HL-60 (cell line): Measurements from ENCODE around the gene EP400.

Experiments used
- CTCF ChIP-seq: IDR thresholded peaks from one replicate; pipeline ENCODE4 v1.5.1; 2011; ENCODE audit warnings: low read length, control low read depth, inconsistent platforms; ENCODE audit not compliant: insufficient read depth
- GABPA ChIP-seq: IDR thresholded peaks from 2 replicates; pipeline ENCODE4 v1.6.1; 2012; ENCODE audit warnings: low read depth
- POLR2AphosphoS5 ChIP-seq: IDR thresholded peaks from 2 replicates; pipeline ENCODE4 v1.6.1; 2012; ENCODE audit warnings: low read depth
- REST ChIP-seq: IDR thresholded peaks from 2 replicates; pipeline ENCODE4 v1.6.1; 2012; ENCODE audit warnings: low read depth; ENCODE audit not compliant: insufficient replicate concordance
- SPI1 ChIP-seq: IDR thresholded peaks from 2 replicates; pipeline ENCODE4 v1.6.1; 2012; ENCODE audit warnings: low read depth, mild to moderate bottlenecking, borderline replicate concordance

GRCh38 chr12:131913666-131914065, 36.1 kb upstream of the EP400 start:
- TF ChIP-seq SPI1 = no peak
- no peak for TF ChIP-seq CTCF
- TF ChIP-seq GABPA = no peak
- no peak for TF ChIP-seq POLR2AphosphoS5
- no peak for TF ChIP-seq REST
